Measurements from ENCODE around the gene ZNF423. TPM values are rescaled to one million over a fixed set of nuclear protein-coding genes. Genes with fewer than 3 reads are reported as not detected.

Gene ZNF423
- total and polyA plus RNA-seq, 2 experiments from 2014 or later, result 12.3 to 22.2 TPM

DNA sequence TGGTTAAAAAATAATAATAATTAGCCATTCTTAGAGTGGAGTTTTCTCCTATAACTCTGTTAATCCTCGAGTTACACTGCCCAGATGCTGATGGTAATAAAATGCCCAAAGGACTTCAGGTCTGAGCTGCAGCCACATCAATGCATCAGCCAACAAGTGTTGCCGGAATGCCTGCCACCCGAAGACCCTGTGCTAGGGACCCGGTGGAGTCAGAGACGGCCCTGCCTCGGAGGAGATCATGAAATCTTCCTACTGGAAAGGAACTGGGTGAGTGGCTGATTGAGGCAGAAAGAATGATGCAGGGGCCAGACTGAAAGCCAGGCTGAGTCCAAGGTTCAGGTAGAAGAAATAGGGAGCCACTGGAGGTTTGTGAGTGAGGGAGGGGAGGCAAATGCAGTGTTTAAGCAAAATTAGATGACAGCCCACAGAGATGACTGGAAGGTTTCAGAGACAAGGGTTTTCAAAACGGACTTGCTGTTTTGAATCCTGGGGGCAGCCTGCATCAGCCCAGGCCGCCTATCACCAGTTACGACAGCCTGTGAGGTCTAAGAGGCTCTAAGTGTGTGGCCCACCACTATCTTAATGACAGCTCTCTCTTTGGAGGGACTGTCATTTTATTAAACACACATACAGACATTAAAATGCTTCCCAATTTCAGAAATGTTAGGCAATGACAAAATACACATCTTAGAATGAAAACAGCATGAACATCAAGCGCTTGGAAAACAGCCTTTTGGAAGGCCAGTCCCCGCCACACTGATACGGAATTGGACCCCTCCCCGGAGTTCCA, 100.0 kb downstream of the ZNF423 start:
- TF ChIP-seq, protein P1, sequence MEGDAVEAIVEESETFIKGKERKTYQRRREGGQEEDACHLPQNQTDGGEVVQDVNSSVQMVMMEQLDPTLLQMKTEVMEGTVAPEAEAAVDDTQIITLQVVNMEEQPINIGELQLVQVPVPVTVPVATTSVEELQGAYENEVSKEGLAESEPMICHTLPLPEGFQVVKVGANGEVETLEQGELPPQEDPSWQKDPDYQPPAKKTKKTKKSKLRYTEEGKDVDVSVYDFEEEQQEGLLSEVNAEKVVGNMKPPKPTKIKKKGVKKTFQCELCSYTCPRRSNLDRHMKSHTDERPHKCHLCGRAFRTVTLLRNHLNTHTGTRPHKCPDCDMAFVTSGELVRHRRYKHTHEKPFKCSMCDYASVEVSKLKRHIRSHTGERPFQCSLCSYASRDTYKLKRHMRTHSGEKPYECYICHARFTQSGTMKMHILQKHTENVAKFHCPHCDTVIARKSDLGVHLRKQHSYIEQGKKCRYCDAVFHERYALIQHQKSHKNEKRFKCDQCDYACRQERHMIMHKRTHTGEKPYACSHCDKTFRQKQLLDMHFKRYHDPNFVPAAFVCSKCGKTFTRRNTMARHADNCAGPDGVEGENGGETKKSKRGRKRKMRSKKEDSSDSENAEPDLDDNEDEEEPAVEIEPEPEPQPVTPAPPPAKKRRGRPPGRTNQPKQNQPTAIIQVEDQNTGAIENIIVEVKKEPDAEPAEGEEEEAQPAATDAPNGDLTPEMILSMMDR (IDR thresholded peaks at IDR 0.05; ENCODE audit: low read depth, low read length), result no peak
- peaks cover 7% of the 10 kb centered on the region for H3K4me1 ChIP-seq (ENCODE audit: low read depth)
- DNase-seq (ENCODE audit: low read depth in 1 of 2, low spot score in 1 of 2), result no peak
- H3K36me3 ChIP-seq, result no peaks in the 10 kb centered on the region
- no peaks in the 10 kb centered on the region for H3K9me3 ChIP-seq (ENCODE audit: low read depth)
- H3K27me3 ChIP-seq, result no peaks in the 10 kb centered on the region
- no peak overlapping the region for H3K27ac ChIP-seq
- no peak overlapping the region for H3K4me3 ChIP-seq

DNA sequence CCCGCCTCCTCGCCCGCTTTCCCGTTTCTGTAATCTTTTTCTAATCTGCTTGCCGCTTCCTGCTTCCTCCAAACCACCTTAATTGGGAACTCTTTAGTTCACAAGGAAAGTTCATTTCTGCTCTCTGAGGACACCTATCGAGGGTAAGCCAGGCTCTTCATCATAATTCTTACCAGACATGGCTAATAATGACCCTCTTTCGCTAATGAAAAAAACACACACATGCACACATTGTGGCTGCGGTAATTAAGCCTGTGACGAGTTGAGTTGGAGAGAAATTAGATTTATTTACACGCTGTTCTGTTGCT, 100.6 kb downstream of the ZNF423 start:
- Histone ChIP-seq H3K36me3 (no peaks in the 10 kb centered on the region), H3K4me1 (ENCODE audit: low read depth) (peaks cover 7% of the 10 kb centered on the region), H3K27me3 (no peaks in the 10 kb centered on the region), H3K9me3 (ENCODE audit: low read depth) (no peaks in the 10 kb centered on the region), H3K4me3 (peak overlapping the region; percentile 21), H3K27ac (no peak overlapping the region)
- DNase-seq (ENCODE audit: low read depth in 1 of 2, low spot score in 1 of 2), result peak; percentile 54 to 72
- TF ChIP-seq, protein P1 (IDR thresholded peaks at IDR 0.05; ENCODE audit: low read depth, low read length), result peak; percentile 70

DNA sequence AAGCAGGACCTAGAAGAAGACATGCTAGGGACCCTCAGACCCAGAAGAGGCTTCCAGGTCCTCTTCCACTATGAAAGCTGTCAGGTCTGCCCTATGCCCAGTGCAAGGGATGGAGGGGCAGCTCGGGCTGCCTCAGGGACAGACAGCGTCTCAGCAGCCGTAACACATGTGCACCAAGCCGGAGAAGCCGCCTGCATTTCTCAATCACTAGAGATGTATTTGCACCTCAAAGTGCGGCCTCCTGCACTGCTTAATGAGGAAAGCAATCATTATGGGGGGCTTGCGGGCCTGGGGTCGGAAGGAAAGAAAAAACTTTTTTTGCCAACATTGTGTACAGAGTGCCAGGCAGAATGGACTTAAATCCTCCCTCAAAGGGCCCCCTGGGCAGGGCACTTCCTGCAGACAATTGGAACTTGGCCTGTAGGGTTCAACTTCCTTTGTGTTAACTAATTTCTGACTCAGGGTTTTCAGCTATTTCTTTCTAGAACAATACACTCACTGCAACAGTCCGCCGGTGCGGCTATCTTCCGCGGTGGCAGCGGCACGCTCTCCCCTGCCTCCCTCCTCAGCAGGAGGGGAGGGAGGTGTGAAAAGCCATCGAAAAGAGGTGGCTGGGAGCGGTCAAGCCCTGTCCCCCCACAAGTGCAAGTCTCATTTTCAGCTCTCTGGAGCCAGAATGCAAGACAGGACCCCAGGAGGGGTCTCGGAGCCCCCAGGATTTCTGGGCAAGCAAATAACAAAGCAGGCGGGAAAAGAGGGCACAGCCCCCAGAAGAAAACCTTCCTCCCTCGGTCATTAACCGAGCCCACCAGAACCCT, 101.2 kb downstream of the ZNF423 start:
- H3K4me1 ChIP-seq (ENCODE audit: low read depth), result peaks cover 7% of the 10 kb centered on the region

DNA sequence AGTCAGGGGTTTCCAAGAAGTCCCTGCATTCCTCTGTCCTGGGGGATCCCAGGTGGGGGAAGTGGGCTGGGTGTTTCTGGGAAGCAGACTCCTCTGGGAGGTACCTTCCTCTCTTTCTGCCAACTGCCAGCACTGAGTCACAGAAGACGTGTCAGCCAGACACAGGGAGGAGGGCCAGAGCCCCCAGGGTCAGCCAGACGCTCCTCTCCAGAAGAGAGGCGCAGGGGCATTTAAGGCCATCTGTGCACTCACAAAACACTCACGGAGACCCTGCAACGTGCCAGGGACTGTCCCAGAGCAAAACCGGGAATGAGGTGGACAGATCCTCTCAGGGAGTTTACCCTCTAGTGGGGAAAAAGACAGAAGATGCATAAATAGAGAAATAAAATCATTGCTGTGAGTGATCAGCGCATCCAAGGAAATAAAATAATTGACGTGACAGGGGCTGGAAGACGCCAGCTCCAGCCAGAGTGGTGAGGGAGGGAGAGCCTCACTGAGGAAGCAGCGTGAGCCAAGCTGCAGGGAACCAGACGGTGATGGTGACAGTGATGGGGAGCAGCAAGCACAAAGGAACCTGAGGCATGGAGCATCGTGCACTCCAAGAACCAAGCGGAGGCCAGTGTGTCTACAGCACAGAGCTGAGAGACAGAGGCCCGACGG, 105.4 kb downstream of the ZNF423 start:
- no peak overlapping the region for H3K27ac ChIP-seq
- TF ChIP-seq, protein P1 (IDR thresholded peaks at IDR 0.05; ENCODE audit: low read depth, low read length), result no peak
- no peaks in the 10 kb centered on the region for H3K9me3 ChIP-seq (ENCODE audit: low read depth)
- no peak overlapping the region for H3K4me3 ChIP-seq
- DNase-seq (ENCODE audit: low read depth in 1 of 2, low spot score in 1 of 2), result peak in 1 of 2 donors; percentile 26
- no peaks in the 10 kb centered on the region for H3K36me3 ChIP-seq
- peaks cover 7% of the 10 kb centered on the region for H3K4me1 ChIP-seq (ENCODE audit: low read depth)
- no peaks in the 10 kb centered on the region for H3K27me3 ChIP-seq

More for the DNA sequence above, 101.2 kb downstream of the ZNF423 start:
- no peak overlapping the region for H3K27ac ChIP-seq
- peak; percentile 37 to 62 for DNase-seq (ENCODE audit: low read depth in 1 of 2, low spot score in 1 of 2)
- TF ChIP-seq, protein P1 (IDR thresholded peaks at IDR 0.05; ENCODE audit: low read depth, low read length), result no peak
- no peaks in the 10 kb centered on the region for H3K36me3 ChIP-seq
- no peaks in the 10 kb centered on the region for H3K27me3 ChIP-seq
- peak overlapping the region; percentile 21 for H3K4me3 ChIP-seq
- no peaks in the 10 kb centered on the region for H3K9me3 ChIP-seq (ENCODE audit: low read depth)

DNA sequence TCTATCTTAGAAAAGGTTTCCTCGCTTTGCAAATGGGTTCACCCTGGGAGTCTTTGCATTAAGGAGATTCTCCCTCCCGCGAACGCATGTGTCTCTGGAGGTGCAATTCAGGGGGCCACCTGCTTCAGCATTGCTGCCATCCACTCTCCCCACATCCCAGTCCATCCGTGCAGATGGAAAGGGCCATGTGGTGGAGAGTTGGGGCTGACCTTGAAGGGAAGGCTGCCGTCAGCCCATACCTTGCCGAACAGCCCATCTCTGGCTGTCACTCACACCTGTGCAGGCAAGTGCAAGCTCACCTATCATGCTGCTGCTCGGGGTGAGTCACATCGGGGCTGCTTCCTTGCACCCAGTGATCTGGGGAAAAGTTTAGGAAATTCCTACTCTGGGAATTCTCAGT, 106.1 kb downstream of the ZNF423 start:
- Histone ChIP-seq H3K4me1 (ENCODE audit: low read depth) (peaks cover 3% of the 10 kb centered on the region), H3K27me3 (no peaks in the 10 kb centered on the region), H3K9me3 (ENCODE audit: low read depth) (no peaks in the 10 kb centered on the region), H3K36me3 (no peaks in the 10 kb centered on the region), H3K4me3 (no peak overlapping the region), H3K27ac (no peak overlapping the region)
- no peak for DNase-seq (ENCODE audit: low read depth in 1 of 2, low spot score in 1 of 2)
- TF ChIP-seq, protein P1 (IDR thresholded peaks at IDR 0.05; ENCODE audit: low read depth, low read length), result no peak
